ENCODE measurements around the gene OPALIN. TPM values are rescaled to one million over a fixed set of nuclear protein-coding genes. Genes with fewer than 3 reads are reported as not detected.

OPALIN gene
- total and polyA plus RNA-seq, 4 donors = not detected

DNA sequence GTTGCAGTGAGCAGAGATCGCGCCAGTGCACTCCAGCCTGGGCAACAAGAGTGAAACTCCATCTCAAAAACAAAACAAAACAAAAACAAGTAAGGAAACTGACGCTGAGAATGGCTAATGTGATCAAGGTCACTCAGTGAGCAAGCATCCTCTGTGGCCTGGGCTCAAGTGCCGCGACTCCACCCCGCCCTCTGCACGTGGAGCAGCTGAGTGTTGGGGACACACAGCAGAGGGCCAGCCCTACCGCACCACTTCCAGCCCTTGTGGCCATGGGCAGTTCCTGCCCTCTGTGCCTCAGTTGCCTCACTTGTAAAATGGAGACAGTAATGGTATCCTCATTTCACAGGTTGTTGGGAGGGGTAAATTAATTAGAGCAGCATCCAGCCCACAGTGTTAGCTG lies 21.0 kb upstream of the OPALIN start:
- H3K9ac ChIP-seq (ENCODE audit: low read depth in 1 of 2, low read length in 2 of 2) = no peak overlapping the region
- no peak for DNase-seq (ENCODE audit: low spot score)
- no peak overlapping the region for H3K4me3 ChIP-seq (ENCODE audit: low read depth in 1 of 3, low read length in 3 of 3)
- H3K9me3 ChIP-seq (ENCODE audit: control insufficient read depth in 4 of 4, low read length in 3 of 4) = no peaks in the 10 kb centered on the region
- H3K4me1 ChIP-seq (ENCODE audit: control insufficient read depth in 4 of 4, insufficient read depth in 4 of 4, low read length in 3 of 4) = peaks cover 0 to 10% (median 6%) of the 10 kb centered on the region in 4 donors
- TF ChIP-seq EGR1 (IDR thresholded peaks at IDR 0.05; ENCODE audit: low read depth in 2 of 2) (no peak), FOXA2 (IDR thresholded peaks at IDR 0.05) (no peak), ZBTB33 (IDR thresholded peaks at IDR 0.05) (no peak), TAF1 (conservative IDR thresholded peaks at IDR 0.05) (no peak)
- H3K36me3 ChIP-seq (ENCODE audit: control insufficient read depth in 4 of 4, insufficient read depth in 3 of 4, low read depth in 1 of 4, low read length in 3 of 4) = no peaks in the 10 kb centered on the region
- 86% methylated on average over 8 of the region's 8 CpGs for WGBS
- H3K27me3 ChIP-seq (ENCODE audit: control insufficient read depth in 4 of 4, insufficient read depth in 4 of 4, low read length in 3 of 4) = no peaks in the 10 kb centered on the region
- H3K27ac ChIP-seq (ENCODE audit: low read depth in 1 of 2, low read length in 2 of 2) = no peak overlapping the region

DNA sequence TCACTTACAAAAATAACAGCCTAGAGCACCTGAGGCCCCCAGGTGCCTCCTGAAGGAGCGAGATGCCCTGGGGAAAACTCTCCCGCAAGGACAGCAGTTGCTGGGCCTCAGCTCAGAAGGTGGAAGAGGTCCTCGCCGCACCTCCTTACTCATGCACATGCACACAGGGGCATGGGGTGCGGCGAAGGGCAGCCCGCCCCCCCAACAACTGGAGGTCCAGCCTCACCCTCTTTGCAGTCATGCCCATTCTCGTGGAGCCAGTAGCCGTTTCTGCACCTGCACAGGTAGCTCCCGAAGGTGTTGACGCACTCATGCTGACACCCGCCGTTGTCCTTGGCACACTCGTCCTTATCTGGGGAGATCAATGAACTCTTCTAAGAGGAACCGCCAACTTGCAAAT lies 19.9 kb upstream of the OPALIN start:
- H3K9me3 ChIP-seq (ENCODE audit: control insufficient read depth in 4 of 4, low read length in 3 of 4) = no peaks in the 10 kb centered on the region
- WGBS = 70% methylated on average over 15 of the region's 15 CpGs
- H3K9ac ChIP-seq (ENCODE audit: low read depth in 1 of 2, low read length in 2 of 2) = no peak overlapping the region
- H3K4me1 ChIP-seq (ENCODE audit: control insufficient read depth in 4 of 4, insufficient read depth in 4 of 4, low read length in 3 of 4) = peaks cover 0 to 10% (median 6%) of the 10 kb centered on the region in 4 donors
- H3K27me3 ChIP-seq (ENCODE audit: control insufficient read depth in 4 of 4, insufficient read depth in 4 of 4, low read length in 3 of 4) = no peaks in the 10 kb centered on the region
- H3K27ac ChIP-seq (ENCODE audit: low read depth in 1 of 2, low read length in 2 of 2) = no peak overlapping the region
- TF ChIP-seq NR2F2 (IDR thresholded peaks at IDR 0.05) (no peak), REST (IDR thresholded peaks at IDR 0.05) (no peak)
- DNase-seq (ENCODE audit: low spot score) = no peak
- no peaks in the 10 kb centered on the region for H3K36me3 ChIP-seq (ENCODE audit: control insufficient read depth in 4 of 4, insufficient read depth in 3 of 4, low read depth in 1 of 4, low read length in 3 of 4)
- H3K4me3 ChIP-seq (ENCODE audit: low read depth in 1 of 3, low read length in 3 of 3) = no peak overlapping the region

GRCh38 chr10:96377816-96378294 lies 19.1 kb upstream of the OPALIN start:
- Histone ChIP-seq H3K9me3 (ENCODE audit: control insufficient read depth in 4 of 4, low read length in 3 of 4) (no peaks in the 10 kb centered on the region), H3K9ac (ENCODE audit: low read depth in 1 of 2, low read length in 2 of 2) (no peak overlapping the region), H3K4me3 (ENCODE audit: low read depth in 1 of 3, low read length in 3 of 3) (no peak overlapping the region), H3K36me3 (ENCODE audit: control insufficient read depth in 4 of 4, insufficient read depth in 3 of 4, low read depth in 1 of 4, low read length in 3 of 4) (no peaks in the 10 kb centered on the region), H3K27ac (ENCODE audit: low read depth in 1 of 2, low read length in 2 of 2) (no peak overlapping the region), H3K27me3 (ENCODE audit: control insufficient read depth in 4 of 4, insufficient read depth in 4 of 4, low read length in 3 of 4) (no peaks in the 10 kb centered on the region), H3K4me1 (ENCODE audit: control insufficient read depth in 4 of 4, insufficient read depth in 4 of 4, low read length in 3 of 4) (peaks cover 0 to 10% (median 6%) of the 10 kb centered on the region in 4 donors)
- WGBS = 68% methylated on average over 6 of the region's 6 CpGs
- no peak for DNase-seq (ENCODE audit: low spot score)
- no peak for TF ChIP-seq HNF4A (conservative IDR thresholded peaks at IDR 0.05)
- TF ChIP-seq GABPA (IDR thresholded peaks at IDR 0.05 in 1 of 2, conservative IDR thresholded peaks at IDR 0.05 in 1 of 2) = no peak
- no peak for TF ChIP-seq ZBTB33 (IDR thresholded peaks at IDR 0.05)
- TF ChIP-seq REST (IDR thresholded peaks at IDR 0.05) = no peak
- TF ChIP-seq FOXA1 (IDR thresholded peaks at IDR 0.05) = no peak
- TF ChIP-seq SP1 (IDR thresholded peaks at IDR 0.05) = no peak
